OCI-LY3 (cell line): Measurements from ENCODE around the gene ACOT4.

Experiments used
- H2AFZ ChIP-seq: fragments of 200-600, 300-600 bp; shearing (Covaris generic); 2 replicates; pipeline ENCODE4 v1.6.0; 2014; ENCODE audit warnings: antibody characterized with exemption, low read depth, low read length
- H3K27ac ChIP-seq: fragments of 200-600, 300-600 bp; sonication (generic); 2 replicates; pipeline ENCODE4 v1.5.1; 2014; ENCODE audit warnings: mild to moderate bottlenecking, low read length, moderate library complexity, mixed read lengths
- H3K27me3 ChIP-seq: fragments of 200-600, 300-600 bp; sonication (generic); 2 replicates; pipeline ENCODE4 v1.6.1; 2014; ENCODE audit warnings: low read depth, low read length, mixed read lengths
- H3K36me3 ChIP-seq: fragments of 200-600, 300-600 bp; sonication (generic); replicated peaks from 2 replicates; pipeline ENCODE3; 2014; ENCODE audit warnings: low read depth, low read length, mixed read lengths
- H3K4me1 ChIP-seq: fragments of 300-600, 200-600 bp; sonication (generic); 2 replicates; pipeline ENCODE4 v1.6.1; 2014; ENCODE audit warnings: low read length, mixed read lengths
- H3K4me2 ChIP-seq: fragments of 200-600, 300-600 bp; sonication (generic); 2 replicates; pipeline ENCODE4 v1.6.1; 2014; ENCODE audit warnings: low read length, mixed read lengths
- H3K4me3 ChIP-seq: fragments of 300-600, 200-600 bp; sonication (generic); 2 replicates; pipeline ENCODE4 v1.5.1; 2014; ENCODE audit warnings: antibody characterized with exemption, mild to moderate bottlenecking, low read length, moderate library complexity
- H3K79me2 ChIP-seq: fragments of 300-600, 200-600 bp; shearing (Covaris generic); 2 replicates; pipeline ENCODE4 v1.6.1; 2014; ENCODE audit warnings: mild to moderate bottlenecking, low read length, mixed read lengths
- H3K9ac ChIP-seq: fragments of 300-600, 200-600 bp; shearing (Covaris generic); 2 replicates; pipeline ENCODE4 v1.6.0; 2014; ENCODE audit warnings: mild to moderate bottlenecking, low read length, moderate library complexity
- H3K9me3 ChIP-seq: fragments of 200-600, 300-600 bp; shearing (Covaris generic); 2 replicates; pipeline ENCODE4 v1.6.1; 2014; ENCODE audit warnings: low read length, mixed read lengths; ENCODE audit not compliant: insufficient read depth
- H4K20me1 ChIP-seq: fragments of 200-600, 300-600 bp; sonication (generic); 2 replicates; pipeline ENCODE4 v1.6.1; 2016; ENCODE audit warnings: low read length, mixed read lengths; ENCODE audit not compliant: insufficient read depth
- EZH2phosphoT487 ChIP-seq: fragments of 200-600 bp; shearing (Covaris generic); IDR thresholded peaks from 2 replicates; pipeline ENCODE4 v1.6.1; 2018; ENCODE audit warnings: antibody characterized with exemption, mixed run types, low read depth
- TF ChIP-seq, protein P1 (sequence below): fragments of 200-600, 300-600 bp; sonication (generic); IDR thresholded peaks from 2 replicates; pipeline ENCODE4 v1.5.1; 2014; ENCODE audit warnings: antibody characterized with exemption, low read length, low read depth

ACOT4 gene

DNA sequence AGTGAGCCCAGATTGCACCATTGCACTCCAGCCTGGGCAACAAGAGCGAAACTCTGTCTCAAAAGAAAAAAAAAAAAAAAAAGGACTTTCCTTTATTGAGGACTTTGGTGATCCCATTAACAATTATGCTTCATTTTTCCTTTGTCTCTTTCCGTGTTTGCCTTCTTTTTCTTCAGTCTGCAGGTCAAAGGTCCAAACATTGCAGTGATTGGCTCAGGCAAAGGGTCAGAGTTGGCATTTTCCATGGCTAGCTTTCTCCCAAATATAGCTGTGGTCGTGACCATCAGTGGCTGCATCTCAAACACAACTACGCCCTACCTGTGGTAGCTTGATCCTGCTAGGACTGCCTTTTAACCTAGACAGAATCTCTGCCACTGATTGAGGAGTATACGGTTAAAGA, 46.2 kb downstream of the ACOT4 start:
- Histone ChIP-seq H3K9me3 (no peaks in the 10 kb centered on the region), H4K20me1 (no peaks in the 10 kb centered on the region), H3K4me1 (peaks cover 9% of the 10 kb centered on the region), H3K27me3 (peaks cover 19% of the 10 kb centered on the region), H3K36me3 (no peaks in the 10 kb centered on the region), H3K27ac (no peak overlapping the region), H2AFZ (no peak overlapping the region), H3K4me3 (no peak overlapping the region), H3K4me2 (no peak overlapping the region), H3K79me2 (no peaks in the 10 kb centered on the region), H3K9ac (no peak overlapping the region)
- no peak for TF ChIP-seq EZH2phosphoT487
- TF ChIP-seq, protein P1, sequence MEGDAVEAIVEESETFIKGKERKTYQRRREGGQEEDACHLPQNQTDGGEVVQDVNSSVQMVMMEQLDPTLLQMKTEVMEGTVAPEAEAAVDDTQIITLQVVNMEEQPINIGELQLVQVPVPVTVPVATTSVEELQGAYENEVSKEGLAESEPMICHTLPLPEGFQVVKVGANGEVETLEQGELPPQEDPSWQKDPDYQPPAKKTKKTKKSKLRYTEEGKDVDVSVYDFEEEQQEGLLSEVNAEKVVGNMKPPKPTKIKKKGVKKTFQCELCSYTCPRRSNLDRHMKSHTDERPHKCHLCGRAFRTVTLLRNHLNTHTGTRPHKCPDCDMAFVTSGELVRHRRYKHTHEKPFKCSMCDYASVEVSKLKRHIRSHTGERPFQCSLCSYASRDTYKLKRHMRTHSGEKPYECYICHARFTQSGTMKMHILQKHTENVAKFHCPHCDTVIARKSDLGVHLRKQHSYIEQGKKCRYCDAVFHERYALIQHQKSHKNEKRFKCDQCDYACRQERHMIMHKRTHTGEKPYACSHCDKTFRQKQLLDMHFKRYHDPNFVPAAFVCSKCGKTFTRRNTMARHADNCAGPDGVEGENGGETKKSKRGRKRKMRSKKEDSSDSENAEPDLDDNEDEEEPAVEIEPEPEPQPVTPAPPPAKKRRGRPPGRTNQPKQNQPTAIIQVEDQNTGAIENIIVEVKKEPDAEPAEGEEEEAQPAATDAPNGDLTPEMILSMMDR, result no peak

DNA sequence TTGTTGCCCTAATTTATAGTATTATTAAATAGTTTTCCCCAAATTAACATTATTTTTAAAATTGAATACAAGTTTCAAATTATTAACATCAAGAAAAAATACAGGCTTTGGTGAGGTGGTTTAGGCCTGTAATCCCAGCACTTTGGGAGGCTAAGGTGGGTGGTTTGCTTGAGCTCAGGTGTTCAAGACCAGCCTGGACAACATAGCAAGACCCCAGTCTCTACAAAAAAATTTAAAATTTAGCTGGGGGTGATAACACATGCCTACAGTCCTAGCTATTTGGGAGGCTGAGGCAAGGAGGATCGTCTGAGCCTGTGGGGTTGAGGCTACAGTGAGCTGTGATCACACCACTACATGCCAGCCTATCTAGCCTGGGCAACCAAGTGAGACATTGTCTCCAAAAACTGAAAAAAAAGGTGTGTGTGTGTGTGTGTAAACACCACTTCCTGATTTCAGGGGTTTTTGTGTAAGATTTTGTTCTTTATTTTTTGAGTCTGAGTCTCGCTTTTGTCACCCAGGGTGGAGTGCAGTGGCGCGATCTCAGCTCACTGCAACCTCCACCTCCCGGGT, 49.2 kb downstream of the ACOT4 start:
- Histone ChIP-seq H3K36me3 (no peaks in the 10 kb centered on the region), H3K27me3 (peaks cover 6% of the 10 kb centered on the region; the same call in 1 of the 2 replicates), H3K4me2 (no peak overlapping the region), H4K20me1 (no peaks in the 10 kb centered on the region), H2AFZ (no peak overlapping the region), H3K9me3 (no peaks in the 10 kb centered on the region), H3K4me3 (no peak overlapping the region), H3K4me1 (peaks cover 9% of the 10 kb centered on the region), H3K79me2 (no peaks in the 10 kb centered on the region), H3K9ac (no peak overlapping the region), H3K27ac (no peak overlapping the region)
- TF ChIP-seq, protein P1, result no peak
- TF ChIP-seq EZH2phosphoT487, result no peak

DNA sequence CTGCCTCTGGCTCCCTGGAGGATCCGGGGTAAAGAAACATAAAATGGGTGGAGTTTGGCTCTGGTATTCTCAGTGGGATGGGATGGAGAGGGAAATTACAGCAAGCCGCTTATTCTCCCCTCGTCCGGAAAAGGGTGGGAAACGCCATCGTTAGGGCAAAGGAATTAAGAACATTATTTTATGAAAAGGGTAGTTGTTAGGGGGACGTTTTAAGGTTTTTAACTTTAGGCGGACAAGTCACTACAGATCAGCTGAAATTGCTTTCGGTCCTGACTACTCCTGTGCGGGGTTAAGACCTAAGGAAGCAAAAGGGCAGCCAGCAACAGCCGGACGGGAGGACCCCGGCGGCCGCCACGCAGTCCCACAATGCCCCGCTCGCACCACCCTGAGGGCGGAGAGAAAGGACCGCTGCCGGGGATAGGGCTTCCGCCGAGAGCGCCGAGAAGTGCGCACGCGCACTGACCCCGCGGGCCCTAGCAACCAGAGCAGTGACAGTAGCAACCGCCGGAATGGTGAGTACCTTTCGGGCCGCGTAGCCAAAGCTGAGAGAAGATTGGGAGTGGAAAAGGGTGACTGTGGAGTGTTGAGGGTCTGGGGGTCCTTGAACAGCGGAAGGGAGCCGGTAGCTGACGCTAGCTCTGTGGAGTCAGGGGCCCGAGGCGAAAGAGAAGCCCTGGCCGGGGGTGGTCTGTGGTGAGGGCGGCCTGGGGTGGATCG, 53.0 kb downstream of the ACOT4 start, which contains the start of gene DNAL1:
Gene DNAL1 (plus strand): TSS at position 456 of the 717 bp plus-strand sequence. CDS start 54 bp downstream, at position 510.
- peak within 1 kb of the TSS; percentile 92 for H3K9ac ChIP-seq
- H3K4me3 ChIP-seq, result peak within 1 kb of the TSS; percentile 95
- H3K36me3 ChIP-seq, result no peaks in the 10 kb centered on the region
- H3K4me2 ChIP-seq, result peak within 1 kb of the TSS; percentile 86
- H3K27ac ChIP-seq, result peak within 1 kb of the TSS; percentile 34
- peaks cover 10% of the 10 kb centered on the region for H3K4me1 ChIP-seq
- no peaks in the 10 kb centered on the region for H3K9me3 ChIP-seq
- H3K79me2 ChIP-seq, result no peaks in the 10 kb centered on the region
- no peaks in the 10 kb centered on the region for H3K27me3 ChIP-seq
- H4K20me1 ChIP-seq, result no peaks in the 10 kb centered on the region
- TF ChIP-seq EZH2phosphoT487, result no peak
- TF ChIP-seq, protein P1, result no peak
- peak within 1 kb of the TSS; percentile 99 for H2AFZ ChIP-seq

DNA sequence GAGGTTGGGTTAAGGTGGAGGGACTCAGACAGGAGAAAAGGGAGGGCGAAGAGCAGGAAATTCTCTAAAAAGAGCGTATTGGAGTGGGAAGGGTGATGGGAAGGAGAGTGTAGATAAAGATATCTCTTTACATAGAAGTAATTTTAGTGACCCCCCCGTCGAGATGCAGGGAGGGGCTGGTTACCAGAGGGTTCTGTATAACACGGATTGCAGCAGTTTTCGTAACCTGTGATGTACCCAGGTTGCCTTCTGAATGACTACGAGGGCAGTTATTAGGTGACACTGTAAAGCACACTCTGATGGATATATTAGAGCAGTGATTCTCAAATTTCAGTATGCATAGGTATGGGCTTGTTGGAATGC, 53.6 kb downstream of the ACOT4 start:
- Histone ChIP-seq H4K20me1 (no peaks in the 10 kb centered on the region), H3K4me3 (peak overlapping the region; percentile 95), H3K36me3 (no peaks in the 10 kb centered on the region), H3K27me3 (no peaks in the 10 kb centered on the region), H3K9ac (peak overlapping the region; percentile 92), H3K4me2 (peak overlapping the region; percentile 86), H2AFZ (peak overlapping the region; percentile 96), H3K4me1 (peaks cover 10% of the 10 kb centered on the region), H3K27ac (no peak overlapping the region), H3K9me3 (no peaks in the 10 kb centered on the region), H3K79me2 (no peaks in the 10 kb centered on the region)
- TF ChIP-seq, protein P1, result no peak
- TF ChIP-seq EZH2phosphoT487, result no peak
